GM13977 (cell line): Measurements from ENCODE around the gene SMG7.

Source experiments
- DNase-seq: peaks from one replicate; pipeline ENCODE4 v3.0.0; 2012; ENCODE audit warnings: low spot score
- CTCF ChIP-seq: IDR thresholded peaks from 2 replicates; pipeline ENCODE4 v1.5.1; 2012; ENCODE audit warnings: mild to moderate bottlenecking, control low read depth; ENCODE audit not compliant: insufficient read depth; ENCODE audit errors: extremely low read depth, missing control alignments
- in situ Hi-C: fragments of 300-500 bp; cut with MboI; formaldehyde crosslinking; loops from one replicate; pipeline ENCODE4 v1.12.0; 2022; ENCODE audit warnings: low sequenced_read_pairs, low pct_unique_long_range_greater_than_20kb, mixed read lengths, inconsistent platforms; ENCODE audit not compliant: unreplicated experiment

The SMG7 gene

GRCh38 chr1:183476081-183476480 is 3.8 kb downstream of the SMG7 start:
- no peak for TF ChIP-seq CTCF
- no peak for DNase-seq
- in situ Hi-C loops, result no loop called here

- in situ Hi-C loops, result no loop called here
- no peak for TF ChIP-seq CTCF
- peak; percentile 22 for DNase-seq
Observed at GRCh38 chr1:183477986-183478781, 5.9 kb downstream of the SMG7 start.

GRCh38 chr1:183480971-183481441 is 8.7 kb downstream of the SMG7 start:
- in situ Hi-C loops, result no loop called here
- TF ChIP-seq CTCF, result no peak
- no peak for DNase-seq

- in situ Hi-C loops, result no loop called here
- TF ChIP-seq CTCF, result no peak
- no peak for DNase-seq
Observed at GRCh38 chr1:183483224-183483623, 10.9 kb downstream of the SMG7 start.

GRCh38 chr1:183484254-183484653 is 12.0 kb downstream of the SMG7 start:
- in situ Hi-C loops, result no loop called here
- TF ChIP-seq CTCF, result peak; percentile 33
- no peak for DNase-seq

- DNase-seq, result no peak
- TF ChIP-seq CTCF, result no peak
- in situ Hi-C loops, result no loop called here
Observed at GRCh38 chr1:183484851-183485250, 12.6 kb downstream of the SMG7 start.
